ENCODE measurements around the gene KAZALD1. TPM values are rescaled to one million over a fixed set of nuclear protein-coding genes. Genes with fewer than 3 reads are reported as not detected.

Gene KAZALD1
- total RNA-seq, 1 donor from 2014 or later: 7.8 TPM

- ATAC-seq (no peak), DNase-seq (no peak)
- intact Hi-C loops (cut with micrococcal nuclease): no loop called here
Observed at GRCh38 chr10:101080933-101081931, 19.4 kb downstream of the KAZALD1 start.

GRCh38 chr10:101085846-101086245 lies 24.1 kb downstream of the KAZALD1 start:
- ATAC-seq: no peak
- DNase-seq: no peak
- intact Hi-C loops (cut with micrococcal nuclease): no loop called here

- no peak for DNase-seq
- intact Hi-C loops (cut with micrococcal nuclease): no loop called here
- ATAC-seq: no peak
Observed at GRCh38 chr10:101087376-101087775, 25.6 kb downstream of the KAZALD1 start.

- intact Hi-C loops (cut with micrococcal nuclease): no loop called here
- DNase-seq (no peak), ATAC-seq (no peak)
Observed at GRCh38 chr10:101087965-101088364, 26.2 kb downstream of the KAZALD1 start.

- no peak for ATAC-seq
- intact Hi-C loops (cut with micrococcal nuclease): no loop called here
- no peak for DNase-seq
Observed at GRCh38 chr10:101089520-101090299, 27.9 kb downstream of the KAZALD1 start.

GRCh38 chr10:101090597-101090996 lies 28.8 kb downstream of the KAZALD1 start:
- DNase-seq (no peak), ATAC-seq (no peak)
- intact Hi-C loops (cut with micrococcal nuclease): no loop called here

GRCh38 chr10:101091546-101092290 lies 29.9 kb downstream of the KAZALD1 start:
- intact Hi-C loops (cut with micrococcal nuclease): no loop called here
- no peak for DNase-seq

GRCh38 chr10:101092881-101093354 lies 31.1 kb downstream of the KAZALD1 start:
- intact Hi-C loops (cut with micrococcal nuclease): no loop called here
- ATAC-seq (no peak), DNase-seq (no peak)

More at GRCh38 chr10:101091546-101092290, 29.9 kb downstream of the KAZALD1 start:
- no peak for ATAC-seq

GRCh38 chr10:101094121-101094879 lies 32.5 kb downstream of the KAZALD1 start:
- DNase-seq: no peak
- no peak for ATAC-seq
- intact Hi-C loops (cut with micrococcal nuclease): no loop called here

- DNase-seq (no peak), ATAC-seq (no peak)
- intact Hi-C loops (cut with micrococcal nuclease): loop anchor here (5.0 kb wide), 1 partner anchor 47 kb away; no protein-coding TSS in a partner anchor
Observed at GRCh38 chr10:101095004-101095403, 33.2 kb downstream of the KAZALD1 start.

GRCh38 chr10:101095550-101096213 lies 33.9 kb downstream of the KAZALD1 start:
- peak; percentile 81 for ATAC-seq

GRCh38 chr10:101096378-101096777 lies 34.6 kb downstream of the KAZALD1 start:
- ATAC-seq: no peak
- DNase-seq: no peak
- intact Hi-C loops (cut with micrococcal nuclease): loop anchor here (5.0 kb wide), 1 partner anchor 46 kb away; no protein-coding TSS in a partner anchor

More at GRCh38 chr10:101095550-101096213, 33.9 kb downstream of the KAZALD1 start:
- peak; percentile 77 for DNase-seq
- intact Hi-C loops (cut with micrococcal nuclease): loop anchor here (5.0 kb wide), 1 partner anchor 47 kb away; no protein-coding TSS in a partner anchor

GRCh38 chr10:101097881-101098280 lies 36.1 kb downstream of the KAZALD1 start:
- DNase-seq: no peak
- intact Hi-C loops (cut with micrococcal nuclease): loop anchor here (5.0 kb wide), 1 partner anchor 44 kb away; no protein-coding TSS in a partner anchor
- no peak for ATAC-seq

- ATAC-seq: no peak
- intact Hi-C loops (cut with micrococcal nuclease): loop anchor here (5.0 kb wide), 1 partner anchor 42 kb away; no protein-coding TSS in a partner anchor
- no peak for DNase-seq
Observed at GRCh38 chr10:101099901-101100300, 38.1 kb downstream of the KAZALD1 start.

GRCh38 chr10:101101372-101101881 lies 39.6 kb downstream of the KAZALD1 start:
- DNase-seq (no peak), ATAC-seq (no peak)
- intact Hi-C loops (cut with micrococcal nuclease): no loop called here

GRCh38 chr10:101103430-101103829 lies 41.6 kb downstream of the KAZALD1 start:
- DNase-seq (no peak), ATAC-seq (no peak)
- intact Hi-C loops (cut with micrococcal nuclease): no loop called here

- ATAC-seq (no peak), DNase-seq (no peak)
- intact Hi-C loops (cut with micrococcal nuclease): no loop called here
Observed at GRCh38 chr10:101106351-101106750, 44.6 kb downstream of the KAZALD1 start.

Data from left ventricle myocardium superior (tissue), 1 donor.